DLD1 (cell line): ENCODE results near the gene ZNF738.
"Not testable (repeated sequence)": the region's sequence is repeated elsewhere in the genome, so short reads cannot be mapped to it uniquely, and the experiment has no call there.

Source experiments
- in situ Hi-C: cut with HindIII; loops from 2 replicates; pipeline ENCODE4 v1.10.0; 2017; ENCODE audit warnings: low sequenced_read_pairs

ZNF738 gene

GRCh38 chr19:21358768-21359451 is at the start of gene ZNF738:
Gene ZNF738, plus strand, starts transcription at chr19:21359000. Its CDS starts 141 bp downstream, at chr19:21359141.
- in situ Hi-C loops, result no loop called here

GRCh38 chr19:21312807-21313206 is 46.0 kb upstream of the ZNF738 start:
- in situ Hi-C loops, result not testable (repeated sequence)

- in situ Hi-C loops, result no loop called here
Observed at GRCh38 chr19:21314676-21315075, 44.1 kb upstream of the ZNF738 start.

- in situ Hi-C loops, result no loop called here
Observed at GRCh38 chr19:21317821-21318220, 41.0 kb upstream of the ZNF738 start.

GRCh38 chr19:21321134-21321533 is 37.7 kb upstream of the ZNF738 start:
- in situ Hi-C loops, result no loop called here

- in situ Hi-C loops, result no loop called here
Observed at GRCh38 chr19:21321996-21322395, 36.8 kb upstream of the ZNF738 start.

- in situ Hi-C loops, result no loop called here
Observed at GRCh38 chr19:21322528-21322927, 36.3 kb upstream of the ZNF738 start.

GRCh38 chr19:21323000-21323399 is 35.8 kb upstream of the ZNF738 start:
- in situ Hi-C loops, result no loop called here

GRCh38 chr19:21326169-21326568 is 32.6 kb upstream of the ZNF738 start:
- in situ Hi-C loops, result no loop called here

GRCh38 chr19:21328406-21328805 is 30.4 kb upstream of the ZNF738 start:
- in situ Hi-C loops, result no loop called here

- in situ Hi-C loops, result no loop called here
Observed at GRCh38 chr19:21328885-21329605, 29.8 kb upstream of the ZNF738 start, which contains the start of gene ZNF708. Gene ZNF708, minus strand, starts transcription at chr19:21329410. Its CDS starts 198 bp downstream, at chr19:21329212.

GRCh38 chr19:21335721-21336120 is 23.1 kb upstream of the ZNF738 start:
- in situ Hi-C loops, result no loop called here

GRCh38 chr19:21344841-21345240 is 14.0 kb upstream of the ZNF738 start:
- in situ Hi-C loops, result not testable (repeated sequence)

GRCh38 chr19:21352830-21353229 is 6.0 kb upstream of the ZNF738 start:
- in situ Hi-C loops, result no loop called here

GRCh38 chr19:21362291-21362690 is 3.5 kb downstream of the ZNF738 start:
- in situ Hi-C loops, result no loop called here

- in situ Hi-C loops, result no loop called here
Observed at GRCh38 chr19:21383980-21384582, 25.3 kb downstream of the ZNF738 start.

- in situ Hi-C loops, result no loop called here
Observed at GRCh38 chr19:21396121-21396520, 37.3 kb downstream of the ZNF738 start.

GRCh38 chr19:21396893-21397572 is 38.2 kb downstream of the ZNF738 start, which contains the start of gene ZNF493:
Gene ZNF493, plus strand, starts transcription at chr19:21397133. Its CDS starts 105 bp downstream, at chr19:21397238.
- in situ Hi-C loops, result no loop called here

GRCh38 chr19:21398851-21399250 is 40.1 kb downstream of the ZNF738 start:
- in situ Hi-C loops, result no loop called here

- in situ Hi-C loops, result no loop called here
Observed at GRCh38 chr19:21402303-21402985, 43.6 kb downstream of the ZNF738 start.

GRCh38 chr19:21410166-21410565 is 51.4 kb downstream of the ZNF738 start:
- in situ Hi-C loops, result no loop called here
